Neural cell (in vitro differentiated cells): ENCODE results near the gene VBP1. TPM values are rescaled to one million over a fixed set of nuclear protein-coding genes. Genes with fewer than 3 reads are reported as not detected.

ENCODE experiments used
- H2AFZ ChIP-seq: fragments of 200-600, 300-800 bp; sonication (generic), shearing (Covaris generic); 2 replicates; pipeline ENCODE4 v1.6.0; 2014; ENCODE audit warnings: low read depth, mild to moderate bottlenecking, antibody characterized with exemption, low read length, moderate library complexity
- H3F3A ChIP-seq: fragments of 200-600 bp; shearing (Covaris generic); 2 replicates; pipeline ENCODE4 v1.6.1; 2016; ENCODE audit warnings: mild to moderate bottlenecking, moderate library complexity, mixed read lengths, antibody characterized with exemption, low read length; ENCODE audit not compliant: insufficient read depth, poor library complexity, severe bottlenecking
- H3K27ac ChIP-seq: fragments of 200-600, 300-800 bp; sonication (generic), shearing (Covaris generic); 2 replicates; pipeline ENCODE4 v1.5.1; 2014; ENCODE audit warnings: mild to moderate bottlenecking, low read length, moderate library complexity
- H3K27me3 ChIP-seq: fragments of 300-800, 200-600 bp; sonication (generic), shearing (Covaris generic); 2 replicates; pipeline ENCODE4 v1.6.0; 2014; ENCODE audit warnings: mild to moderate bottlenecking, low read depth, low read length, moderate library complexity; ENCODE audit not compliant: insufficient read depth
- H3K36me3 ChIP-seq: fragments of 300-800, 200-600 bp; sonication (generic), shearing (Covaris generic); 2 replicates; pipeline ENCODE4 v1.5.1; 2014; ENCODE audit warnings: mild to moderate bottlenecking, antibody characterized with exemption, low read length, moderate library complexity; ENCODE audit not compliant: insufficient read depth
- H3K4me2 ChIP-seq: fragments of 300-800, 200-600 bp; sonication (generic), shearing (Covaris generic); 2 replicates; pipeline ENCODE4 v1.6.0; 2014; ENCODE audit warnings: mild to moderate bottlenecking, low read length
- H3K4me3 ChIP-seq: fragments of 300-800, 200-600 bp; sonication (generic), shearing (Covaris generic); 2 replicates; pipeline ENCODE4 v1.5.1; 2014; ENCODE audit warnings: mild to moderate bottlenecking, low read length, moderate library complexity
- H3K79me2 ChIP-seq: fragments of 200-600 bp; shearing (Covaris generic); replicated peaks from 2 replicates; pipeline ENCODE4 v1.6.0; 2014; ENCODE audit warnings: mild to moderate bottlenecking, low read length, moderate library complexity; ENCODE audit not compliant: insufficient read depth
- H3K9ac ChIP-seq: fragments of 300-800, 200-600 bp; sonication (generic), shearing (Covaris generic); 2 replicates; pipeline ENCODE4 v1.6.1; 2016; ENCODE audit warnings: mild to moderate bottlenecking, low read length, mixed read lengths
- H3K9me2 ChIP-seq: fragments of 200-600 bp; shearing (Covaris generic); 2 replicates; pipeline ENCODE4 v1.6.1; 2016; ENCODE audit warnings: mild to moderate bottlenecking, low read length, mixed read lengths; ENCODE audit not compliant: insufficient read depth
- H3K9me3 ChIP-seq: fragments of 200-600, 300-800 bp; sonication (generic), shearing (Covaris generic); 2 replicates; pipeline ENCODE4 v1.6.1; 2016; ENCODE audit warnings: mild to moderate bottlenecking, mixed run types, low read length, moderate library complexity, mixed read lengths
- H4K20me1 ChIP-seq: fragments of 200-600 bp; shearing (Covaris generic); 2 replicates; pipeline ENCODE4 v1.6.1; 2016; ENCODE audit warnings: mild to moderate bottlenecking, mixed run types; ENCODE audit not compliant: insufficient read depth
- CTCF ChIP-seq: fragments of 450-650 bp; IDR thresholded peaks from 2 replicates; pipeline ENCODE4 v1.5.1; 2014; ENCODE audit warnings: antibody characterized with exemption, mild to moderate bottlenecking, moderate library complexity; ENCODE audit not compliant: poor library complexity, severe bottlenecking
- EP300 ChIP-seq: fragments of 450-650 bp; conservative IDR thresholded peaks from 2 replicates; pipeline ENCODE4 v1.6.1; 2014; ENCODE audit warnings: antibody characterized with exemption, mild to moderate bottlenecking, moderate library complexity; ENCODE audit not compliant: poor library complexity, severe bottlenecking
- EZH2 ChIP-seq: fragments of 200-600, 300-800 bp; shearing (Covaris generic), sonication (generic); IDR thresholded peaks from 2 replicates; pipeline ENCODE4 v1.6.1; 2014; ENCODE audit warnings: antibody characterized with exemption, low read length, borderline replicate concordance, mild to moderate bottlenecking; ENCODE audit not compliant: insufficient read depth, poor library complexity, severe bottlenecking
- MXI1 ChIP-seq: fragments of 450-650 bp; conservative IDR thresholded peaks from 2 replicates; pipeline ENCODE4 v1.6.1; 2014; ENCODE audit warnings: antibody characterized with exemption, mild to moderate bottlenecking; ENCODE audit not compliant: poor library complexity, severe bottlenecking
- POLR2AphosphoS5 ChIP-seq: IDR thresholded peaks from 2 replicates; pipeline ENCODE4 v1.6.1; 2012
- RAD21 ChIP-seq: fragments of 450-650 bp; conservative IDR thresholded peaks from 2 replicates; pipeline ENCODE4 v1.6.1; 2014; ENCODE audit warnings: antibody characterized with exemption, mild to moderate bottlenecking, moderate library complexity
- REST ChIP-seq: IDR thresholded peaks from 2 replicates; pipeline ENCODE4 v1.6.1; 2012; ENCODE audit warnings: borderline replicate concordance
- SMC3 ChIP-seq: fragments of 450-650 bp; conservative IDR thresholded peaks from 2 replicates; pipeline ENCODE4 v1.6.1; 2014; ENCODE audit warnings: antibody characterized with exemption, mild to moderate bottlenecking, moderate library complexity; ENCODE audit not compliant: poor library complexity
- TAF1 ChIP-seq: IDR thresholded peaks from 2 replicates; pipeline ENCODE4 v1.6.1; 2012; ENCODE audit warnings: low read depth
- polyA minus RNA-seq: library from RNA; depleted of rRNA, polyadenylated mRNA; stranded (reverse); fragments of >200 nt; gene quantifications from 2 replicates; pipeline ENCODE4 v1.2.3, GENCODE V29; 2014
- polyA plus RNA-seq: library from polyadenylated mRNA; depleted of rRNA; stranded (reverse); fragments of >200 nt; gene quantifications from 2 replicates; pipeline ENCODE4 v1.2.3, GENCODE V29; 2014

Gene VBP1
- polyA plus RNA-seq (321 and 369 TPM in 2 replicates), polyA minus RNA-seq (186 and 199 TPM in 2 replicates)

- H3K36me3 ChIP-seq: no peaks in the 10 kb centered on the region
- peaks cover 35% of the 10 kb centered on the region for H3K79me2 ChIP-seq
- no peaks in the 10 kb centered on the region for H3K9me2 ChIP-seq
- H3K9ac ChIP-seq: peak within 1 kb of the TSS; percentile 90
- peak within 1 kb of the TSS; percentile 93 for H3K27ac ChIP-seq
- H3K4me3 ChIP-seq: peak within 1 kb of the TSS; percentile 73
- peak; percentile 8 for TF ChIP-seq RAD21
- TF ChIP-seq EP300: no peak
- peak; percentile 21 for TF ChIP-seq REST
- peak; percentile 34 for TF ChIP-seq CTCF
- peak; percentile 79 for TF ChIP-seq TAF1
- peak; percentile 32 for TF ChIP-seq MXI1
- TF ChIP-seq EZH2: no peak
- TF ChIP-seq POLR2AphosphoS5: peak; percentile 83
- TF ChIP-seq SMC3: peak; percentile 34
- H3F3A ChIP-seq: no peaks in the 10 kb centered on the region
- H3K4me2 ChIP-seq: peak within 1 kb of the TSS; percentile 48
- no peaks in the 10 kb centered on the region for H3K27me3 ChIP-seq
- H3K9me3 ChIP-seq: no peaks in the 10 kb centered on the region
- no peaks in the 10 kb centered on the region for H4K20me1 ChIP-seq
- H2AFZ ChIP-seq: peak within 1 kb of the TSS; percentile 65
Measured at GRCh38 chrX:155216179-155216939, at the start of gene VBP1. TSS of gene VBP1 (plus strand) at chrX:155216460. CDS start at chrX:155216483, 23 bp downstream.

GRCh38 chrX:155169881-155170280 lies 46.4 kb upstream of the VBP1 start:
- no peak overlapping the region for H3K4me3 ChIP-seq
- no peaks in the 10 kb centered on the region for H3K27me3 ChIP-seq
- no peak overlapping the region for H3K27ac ChIP-seq
- H3K36me3 ChIP-seq: no peaks in the 10 kb centered on the region
- TF ChIP-seq EZH2 (no peak), TAF1 (no peak), SMC3 (no peak), MXI1 (no peak), REST (no peak), EP300 (no peak), RAD21 (no peak), CTCF (no peak)
- no peak overlapping the region for H2AFZ ChIP-seq
- H3K4me2 ChIP-seq: no peak overlapping the region
- no peak overlapping the region for H3K9ac ChIP-seq
- H3K9me2 ChIP-seq: no peaks in the 10 kb centered on the region
- H4K20me1 ChIP-seq: no peaks in the 10 kb centered on the region
- no peaks in the 10 kb centered on the region for H3F3A ChIP-seq
- no peaks in the 10 kb centered on the region for H3K9me3 ChIP-seq
- no peaks in the 10 kb centered on the region for H3K79me2 ChIP-seq
